NCI-H1105 (cell line): ENCODE data around the gene FUS.
"Not testable (repeated sequence)": the region's sequence is repeated elsewhere in the genome, so short reads cannot be mapped to it uniquely, and the experiment has no call there.

Source experiments
- DNase-seq: peaks from one replicate; lab custom pipeline; 2025; lab: John Stamatoyannopoulos, UW

The FUS gene

DNA sequence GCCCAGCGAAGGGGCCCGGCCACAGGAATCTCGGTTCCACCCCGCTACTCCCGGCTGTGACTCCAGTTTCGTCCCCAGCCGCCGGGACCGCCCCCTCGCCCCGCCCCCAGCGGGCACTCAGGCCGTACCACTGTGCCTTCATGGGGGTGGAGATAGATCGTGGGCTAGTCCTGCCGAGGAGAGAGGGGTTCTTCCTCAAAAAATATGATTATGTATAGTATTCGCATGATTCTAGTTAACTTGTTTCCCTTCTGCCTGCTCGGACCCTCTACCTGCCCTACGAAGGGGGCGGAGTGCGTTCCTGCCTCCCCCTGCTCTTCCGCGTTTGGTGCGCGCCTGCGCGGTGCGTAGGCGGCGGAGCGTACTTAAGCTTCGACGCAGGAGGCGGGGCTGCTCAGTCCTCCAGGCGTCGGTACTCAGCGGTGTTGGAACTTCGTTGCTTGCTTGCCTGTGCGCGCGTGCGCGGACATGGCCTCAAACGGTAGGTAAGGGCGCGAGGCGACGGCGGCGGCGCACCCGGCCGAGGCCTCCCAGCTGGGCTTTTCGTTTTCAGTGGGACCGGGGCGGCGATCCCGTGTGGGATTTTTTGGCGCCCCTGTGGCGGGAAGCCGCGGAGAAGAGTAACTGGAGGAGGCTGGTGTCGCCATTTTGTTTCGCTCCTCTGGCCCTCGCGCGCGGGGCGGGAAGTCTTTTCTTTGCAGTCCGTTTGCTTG is at the start of gene FUS:
Gene FUS (plus strand): TSS at position 393 of the 713 bp plus-strand sequence. CDS start 76 bp downstream, at position 469.
- peak; percentile 74 for DNase-seq

DNA sequence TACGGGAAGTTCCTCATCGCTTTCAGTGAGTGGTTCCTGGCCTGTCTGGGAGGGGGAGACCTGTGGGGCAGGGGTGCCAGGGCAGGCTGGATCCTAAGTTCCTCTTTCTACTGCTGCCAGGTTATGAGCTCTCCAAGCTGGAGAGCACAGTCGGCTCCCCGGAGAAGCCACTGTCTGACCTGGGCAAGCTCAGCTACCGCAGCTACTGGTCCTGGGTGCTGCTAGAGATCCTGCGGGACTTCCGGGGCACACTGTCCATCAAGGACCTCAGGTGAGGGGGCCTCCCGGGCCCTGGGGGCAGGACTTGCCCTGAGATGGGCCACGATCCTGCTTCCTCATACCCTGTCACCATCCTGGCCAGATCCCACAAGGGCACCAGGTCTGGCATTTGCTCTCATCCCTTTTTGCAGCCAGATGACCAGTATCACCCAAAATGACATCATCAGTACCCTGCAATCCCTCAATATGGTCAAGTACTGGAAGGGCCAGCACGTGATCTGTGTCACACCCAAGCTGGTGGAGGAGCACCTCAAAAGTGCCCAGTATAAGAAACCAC is 49.5 kb upstream of the FUS start:
- no peak for DNase-seq

DNA sequence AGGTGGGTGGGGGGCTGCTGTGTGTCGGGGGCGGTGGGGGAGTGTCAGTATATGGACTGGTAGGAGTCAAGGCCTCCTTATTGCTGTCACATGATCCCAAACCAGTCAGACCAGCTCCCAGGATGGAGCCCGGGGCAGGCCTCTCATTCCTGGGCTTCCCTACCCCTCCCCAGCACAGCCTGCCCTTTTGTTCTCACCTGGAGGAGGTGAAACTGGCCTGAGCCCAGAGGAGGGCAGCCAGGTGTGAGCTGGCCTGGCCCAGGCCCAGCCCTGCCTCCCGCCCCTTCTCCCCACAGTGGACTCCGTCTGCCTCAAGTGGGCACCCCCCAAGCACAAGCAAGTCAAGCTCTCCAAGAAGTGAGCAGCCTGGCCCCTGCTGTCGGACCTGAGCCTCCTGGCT is 49.0 kb upstream of the FUS start:
- DNase-seq: no peak

DNA sequence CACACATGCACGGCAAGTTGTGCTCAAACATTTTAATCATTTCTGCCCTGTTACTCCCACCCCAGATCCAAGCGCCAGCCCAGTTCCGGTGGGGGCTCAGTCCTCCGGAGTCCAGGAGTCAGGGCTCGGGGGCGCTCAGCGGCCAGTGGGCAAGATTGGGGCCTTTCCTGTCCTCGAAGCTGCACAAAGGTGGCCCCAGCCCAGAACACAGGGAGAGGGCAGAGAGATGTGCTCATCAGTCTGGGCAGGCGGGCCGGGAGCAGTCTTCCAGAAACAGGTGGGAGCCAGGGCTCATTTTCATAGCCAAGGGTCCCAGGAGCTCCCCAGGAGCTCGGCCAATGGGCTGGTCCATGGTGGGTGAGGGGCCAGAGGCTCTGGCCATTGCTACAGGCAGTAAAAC is 48.5 kb upstream of the FUS start:
- DNase-seq: no peak

DNA sequence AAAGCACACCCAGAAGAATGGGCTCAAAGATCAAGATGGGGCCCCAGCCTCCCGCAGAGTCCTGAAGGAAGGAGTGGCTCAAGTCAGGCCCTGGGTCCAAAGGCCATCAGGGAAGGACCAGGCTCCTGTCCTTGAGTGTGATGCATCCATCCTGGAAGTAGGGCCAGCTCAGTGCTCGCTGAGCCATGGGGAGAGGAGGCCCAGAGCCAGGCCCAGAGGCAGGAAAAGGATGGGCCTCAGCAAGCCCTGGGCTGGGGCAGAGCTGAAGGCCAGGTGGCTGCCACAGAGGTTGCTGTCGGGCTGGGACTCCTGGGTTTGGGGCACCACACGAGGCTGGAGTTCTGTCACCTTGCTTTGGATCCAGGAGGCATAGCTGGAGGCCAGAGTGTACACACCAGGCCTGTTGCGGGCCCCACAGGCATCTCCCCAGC is 48.1 kb upstream of the FUS start:
- DNase-seq: no peak

DNA sequence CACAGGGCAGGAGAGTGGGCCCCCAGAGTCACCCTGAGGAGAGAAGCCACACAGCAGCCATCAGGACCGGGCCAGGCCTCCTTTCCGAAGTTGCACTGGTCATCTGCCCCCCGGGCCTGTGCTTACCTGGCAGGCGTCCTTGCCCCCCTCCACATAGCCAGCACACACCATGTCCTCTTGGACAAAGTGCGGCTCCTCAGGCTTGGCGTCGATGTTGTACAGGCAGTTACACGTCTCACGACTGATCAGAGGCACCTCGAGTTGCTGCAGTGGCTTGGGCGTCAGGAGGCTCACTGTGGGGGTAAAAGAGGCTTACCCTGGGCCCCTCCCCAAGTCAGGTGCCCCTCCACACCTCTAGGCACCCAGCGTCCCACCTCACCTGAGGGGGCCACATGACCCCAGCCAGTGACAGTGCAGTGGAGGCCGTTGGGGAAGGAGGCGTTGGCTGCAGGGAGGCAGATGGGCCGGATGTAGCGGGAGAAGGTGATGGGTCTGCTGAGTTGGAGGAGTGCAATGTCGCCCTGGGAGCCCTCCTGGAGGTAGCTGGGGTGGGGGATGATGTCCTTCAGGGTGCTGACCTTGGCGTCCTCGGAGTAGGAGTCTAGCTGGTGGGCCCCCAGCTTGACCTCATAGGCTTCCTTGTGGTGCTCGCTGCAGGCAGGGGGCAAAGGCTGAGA is 47.5 kb upstream of the FUS start:
- no peak for DNase-seq

DNA sequence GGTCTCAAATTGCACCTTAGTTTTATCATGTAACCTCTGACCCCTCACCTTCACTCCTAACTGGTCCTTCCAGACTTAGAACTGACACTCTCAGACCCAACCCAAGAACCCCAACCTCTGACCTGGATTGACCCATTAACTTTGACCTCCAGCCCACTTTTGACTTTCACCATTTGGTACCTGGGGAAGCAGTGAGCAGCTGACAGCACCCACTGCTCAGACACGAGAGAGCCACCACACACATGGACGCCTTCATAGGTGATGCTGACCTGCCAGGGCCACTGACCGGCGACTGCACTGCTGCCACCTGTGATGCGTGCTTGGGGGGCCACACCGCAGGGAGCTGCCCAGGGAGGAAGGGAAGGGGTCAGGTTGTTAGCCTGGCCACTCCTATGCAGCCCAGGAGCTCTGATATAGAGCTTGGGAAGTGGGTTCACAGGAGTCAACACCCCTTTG is 46.9 kb upstream of the FUS start:
- no peak for DNase-seq

DNA sequence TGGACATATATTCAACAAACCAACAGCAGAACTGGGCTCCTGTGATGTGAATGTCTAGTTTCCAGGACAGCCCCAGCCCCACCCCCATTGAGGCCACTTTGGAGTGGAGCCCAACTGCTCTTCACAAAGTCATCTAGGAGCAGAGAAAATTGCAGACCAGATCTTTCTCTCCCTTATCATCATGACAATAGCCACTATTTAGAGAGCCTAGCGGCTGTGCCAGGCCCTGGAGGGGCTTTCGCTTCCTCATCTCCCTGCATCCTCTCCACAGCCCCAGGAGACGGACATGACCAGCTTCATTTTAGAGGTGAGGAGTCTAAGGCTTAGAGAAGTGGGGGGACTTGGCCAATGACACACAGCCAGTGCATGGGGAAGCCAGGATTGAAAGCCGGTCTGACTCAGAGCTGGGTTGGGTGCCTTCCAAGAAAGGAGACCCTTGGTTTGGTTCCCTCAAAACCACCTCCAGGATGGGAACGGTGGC is 45.8 kb upstream of the FUS start:
- peak; percentile 5 for DNase-seq

DNA sequence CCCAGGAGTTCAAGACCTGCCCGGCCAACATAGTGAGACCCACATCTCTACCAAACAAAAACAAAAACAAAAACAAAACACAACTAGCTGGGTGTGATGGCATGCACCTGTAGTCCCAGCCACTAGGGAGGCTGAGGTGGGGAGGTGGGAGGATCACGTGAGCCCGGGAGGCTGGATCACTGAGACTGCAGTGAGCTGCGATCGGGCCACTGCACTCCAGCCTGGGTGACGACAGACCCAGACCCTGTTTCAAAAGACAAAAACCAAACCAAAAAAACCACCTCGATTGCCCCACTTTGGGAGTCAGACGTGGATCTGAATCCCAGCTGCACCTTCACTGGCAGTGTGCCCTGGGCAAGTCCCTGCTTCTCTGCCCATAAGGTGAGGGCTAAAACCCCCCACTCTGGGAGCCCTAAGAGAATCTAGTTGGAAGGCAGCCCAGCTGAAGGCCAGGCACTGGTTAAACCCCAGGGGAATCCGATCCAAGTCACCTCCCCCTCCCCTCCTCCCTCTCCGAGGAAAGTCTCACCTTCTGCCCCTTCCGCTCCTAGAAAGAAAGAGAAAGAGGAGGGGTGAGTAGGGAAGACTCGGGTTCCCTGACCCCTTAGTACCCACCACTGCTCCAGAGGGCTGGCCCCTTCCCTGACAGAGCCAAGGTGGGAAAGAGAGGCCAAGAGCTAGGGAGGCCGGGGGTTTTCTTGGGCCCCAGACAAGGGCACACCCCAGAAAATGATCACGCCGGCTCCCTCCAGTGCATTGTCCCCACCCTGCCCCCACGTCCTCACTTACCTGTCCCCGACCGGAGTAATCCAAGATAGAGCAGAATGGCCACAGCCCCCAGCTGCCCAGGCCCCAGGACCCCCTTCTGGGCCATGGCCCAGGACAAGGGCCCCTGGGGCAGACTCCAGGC is 45.1 kb upstream of the FUS start:
- peak; percentile 78 for DNase-seq

DNA sequence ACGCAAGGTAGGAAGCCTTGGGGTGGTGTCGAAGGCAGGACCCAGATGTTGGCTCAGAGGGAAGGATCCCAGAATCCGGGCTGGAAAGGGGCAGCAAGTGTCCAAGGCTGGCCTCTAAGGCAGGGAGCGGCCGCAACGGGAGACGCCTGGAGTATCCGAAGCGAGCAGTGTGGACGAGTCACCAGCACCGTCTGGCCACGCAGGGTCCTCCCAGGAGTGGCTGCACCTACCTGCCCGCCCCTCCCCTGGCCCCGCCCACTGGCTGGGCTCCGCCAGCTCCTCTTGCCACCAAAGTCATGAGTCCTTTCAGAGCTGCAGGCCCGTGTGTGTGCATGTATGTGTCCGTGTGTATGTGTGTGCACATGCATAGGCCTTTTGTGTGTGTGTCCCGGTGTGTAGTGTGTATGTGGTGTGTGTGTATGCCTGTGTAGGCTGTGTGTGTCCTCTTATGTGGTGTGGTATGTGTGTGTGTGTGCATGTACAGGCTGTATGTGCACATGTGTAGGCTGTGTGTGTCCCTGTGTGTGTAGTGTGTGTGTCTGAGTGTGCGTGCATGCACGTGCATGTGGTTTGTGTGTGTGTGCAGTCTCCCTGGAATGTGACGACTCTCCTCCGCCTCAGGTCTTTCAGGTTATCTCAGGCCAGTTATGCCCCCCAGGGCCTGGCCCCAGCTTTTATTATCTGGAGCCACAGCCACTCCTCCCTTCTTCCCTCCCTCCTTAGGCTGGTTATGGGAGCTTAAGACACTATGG is 44.2 kb upstream of the FUS start, which contains the start of gene PRSS8:
Gene PRSS8 (minus strand): TSS at position 193 of the 752 bp plus-strand sequence. CDS start 229 bp downstream, outside the sequence.
- DNase-seq: peak; percentile 2

DNA sequence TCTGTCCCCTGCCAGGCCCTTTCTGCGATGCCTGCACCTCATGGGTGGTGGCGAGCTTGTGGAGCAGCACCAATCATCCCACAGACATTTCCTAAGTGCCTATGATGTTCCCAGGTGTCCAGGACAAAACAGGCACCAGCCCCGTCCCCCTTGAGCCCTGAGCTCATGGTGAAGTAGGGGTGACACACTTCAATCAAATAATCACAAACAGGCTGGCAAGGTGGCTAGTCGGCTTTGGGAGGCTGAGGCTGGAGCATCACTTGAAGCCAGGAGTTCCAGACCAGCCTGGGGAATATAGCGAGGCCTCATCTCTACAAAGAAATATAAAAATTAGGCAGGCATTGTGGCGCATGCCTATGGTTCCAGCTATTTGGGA is 43.7 kb upstream of the FUS start:
- DNase-seq: no peak

DNA sequence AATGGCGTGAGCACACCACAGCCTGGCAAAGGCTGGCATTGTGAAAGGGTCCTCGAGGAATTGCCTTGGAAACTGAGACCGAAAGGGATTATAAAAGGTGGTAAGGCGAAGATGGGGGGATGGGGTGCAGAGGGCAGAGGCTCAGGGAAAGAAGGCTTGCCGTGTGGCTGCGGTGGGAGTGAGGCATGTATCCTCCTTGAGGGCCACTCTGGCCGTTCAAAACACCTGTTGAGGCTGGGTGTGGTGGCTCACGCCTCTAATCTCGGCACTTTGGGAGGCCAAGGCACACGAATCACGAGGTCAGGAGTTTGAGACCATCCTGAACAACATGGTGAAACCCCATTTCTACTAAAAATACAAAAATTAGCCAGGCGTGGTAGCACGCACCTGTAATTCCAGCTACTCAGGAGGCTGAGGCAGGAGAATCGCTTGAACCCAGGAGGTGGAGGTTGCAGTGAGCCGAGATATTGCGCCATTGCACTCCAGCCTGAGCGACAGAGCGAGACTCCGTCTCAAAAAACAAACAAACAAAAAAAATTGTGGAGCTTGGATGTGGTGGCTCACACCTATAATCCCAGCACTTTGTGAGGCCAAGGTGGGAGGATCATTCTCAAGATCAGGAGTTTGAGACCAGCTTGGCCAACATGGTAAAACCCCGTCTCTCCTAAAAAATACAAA is 43.0 kb upstream of the FUS start:
- not testable (repeated sequence) for DNase-seq

DNA sequence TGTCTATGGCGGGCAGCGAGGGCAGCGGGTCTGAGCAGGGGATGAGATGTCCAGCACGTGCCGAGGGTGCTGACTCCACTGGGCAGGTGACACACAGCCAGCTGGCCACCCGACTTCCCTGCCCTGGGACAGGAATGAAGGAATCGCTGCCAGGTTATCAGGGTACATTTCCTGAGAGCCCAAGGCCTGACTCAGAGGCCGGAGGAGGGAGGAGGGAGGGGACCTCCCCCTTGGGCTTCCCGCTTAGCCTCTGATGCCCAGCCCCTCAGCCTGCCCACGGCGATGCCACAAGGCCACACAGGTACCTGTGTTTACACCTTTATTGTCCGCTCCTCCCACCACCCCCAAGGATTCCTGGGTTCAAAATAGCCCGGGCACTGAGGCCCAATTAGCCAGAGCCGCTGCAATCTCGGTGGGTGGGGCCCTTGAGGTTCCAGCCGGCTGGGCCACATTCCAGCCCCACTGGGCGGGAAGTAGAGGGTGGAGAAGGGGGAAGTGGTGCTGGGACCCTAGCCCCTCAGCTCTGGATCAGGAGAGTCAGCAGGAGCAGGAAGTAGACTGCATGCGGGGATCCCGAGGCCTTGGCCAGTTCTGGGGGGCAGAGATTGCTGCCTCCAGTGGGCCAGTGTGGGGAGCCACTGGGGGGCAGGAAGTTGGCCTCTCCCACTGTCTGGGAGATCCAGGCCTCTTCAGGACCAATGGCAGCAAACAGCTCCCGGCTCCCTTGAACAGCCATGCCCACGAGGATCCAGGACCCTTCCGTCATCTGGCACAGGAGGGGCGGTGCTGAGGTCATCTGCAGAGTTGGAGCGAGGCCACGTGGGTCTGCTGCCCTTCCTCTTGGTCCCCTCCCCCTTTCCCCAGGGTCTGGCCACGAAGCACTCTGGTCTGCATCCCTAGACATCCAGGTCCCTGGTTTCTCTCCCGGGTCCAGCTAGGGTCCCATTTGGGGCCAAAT is 41.0 kb upstream of the FUS start:
- no peak for DNase-seq

DNA sequence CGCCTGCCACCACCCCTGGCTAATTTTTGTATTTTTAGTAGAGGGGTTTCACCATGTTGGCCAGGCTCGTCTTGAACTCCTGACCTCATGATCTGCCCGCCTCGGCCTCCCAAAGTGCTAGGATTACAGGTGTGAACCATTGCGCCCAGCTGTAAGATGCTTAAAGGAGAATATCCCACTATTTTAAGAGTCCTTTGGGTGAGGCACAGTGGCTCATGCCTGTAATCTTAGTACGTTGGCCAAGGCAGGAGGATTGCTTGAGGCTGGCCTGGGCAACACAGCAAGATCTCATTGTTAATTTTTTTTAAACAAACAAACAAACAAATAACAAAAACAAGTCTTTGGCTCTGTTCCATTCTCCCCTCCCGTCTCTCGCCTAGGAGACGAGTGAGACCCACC is 38.9 kb upstream of the FUS start:
- not testable (repeated sequence) for DNase-seq

DNA sequence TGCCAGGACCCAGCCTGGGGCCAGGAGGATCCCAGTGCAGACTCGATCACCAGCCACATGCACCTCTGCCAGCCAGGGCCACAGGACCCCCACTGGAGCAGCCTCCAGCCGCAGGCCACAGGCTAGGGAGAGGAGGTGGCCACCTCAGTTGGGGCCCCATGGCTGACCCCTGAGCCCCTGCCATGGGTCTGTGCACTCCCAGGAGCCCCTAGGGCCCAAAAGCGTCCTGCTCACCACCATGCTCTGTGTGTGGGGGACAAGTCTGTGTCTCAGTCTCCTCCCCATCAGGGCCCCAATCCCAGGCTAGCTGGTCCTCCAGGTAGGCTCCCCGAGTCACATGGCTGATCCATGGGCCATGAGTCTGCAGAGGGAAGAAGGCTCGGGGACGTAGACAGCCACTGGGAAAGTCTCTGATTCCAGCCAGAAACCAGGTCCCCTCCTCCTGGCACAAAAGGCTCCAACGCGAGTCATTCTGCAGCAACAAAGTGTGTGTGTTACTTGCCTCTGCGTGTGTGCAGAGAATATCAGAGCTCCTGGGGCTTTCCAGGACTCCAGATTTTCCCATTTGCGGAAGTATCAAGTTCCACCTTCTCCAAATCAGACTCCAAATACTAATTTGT is 38.3 kb upstream of the FUS start:
- no peak for DNase-seq

DNA sequence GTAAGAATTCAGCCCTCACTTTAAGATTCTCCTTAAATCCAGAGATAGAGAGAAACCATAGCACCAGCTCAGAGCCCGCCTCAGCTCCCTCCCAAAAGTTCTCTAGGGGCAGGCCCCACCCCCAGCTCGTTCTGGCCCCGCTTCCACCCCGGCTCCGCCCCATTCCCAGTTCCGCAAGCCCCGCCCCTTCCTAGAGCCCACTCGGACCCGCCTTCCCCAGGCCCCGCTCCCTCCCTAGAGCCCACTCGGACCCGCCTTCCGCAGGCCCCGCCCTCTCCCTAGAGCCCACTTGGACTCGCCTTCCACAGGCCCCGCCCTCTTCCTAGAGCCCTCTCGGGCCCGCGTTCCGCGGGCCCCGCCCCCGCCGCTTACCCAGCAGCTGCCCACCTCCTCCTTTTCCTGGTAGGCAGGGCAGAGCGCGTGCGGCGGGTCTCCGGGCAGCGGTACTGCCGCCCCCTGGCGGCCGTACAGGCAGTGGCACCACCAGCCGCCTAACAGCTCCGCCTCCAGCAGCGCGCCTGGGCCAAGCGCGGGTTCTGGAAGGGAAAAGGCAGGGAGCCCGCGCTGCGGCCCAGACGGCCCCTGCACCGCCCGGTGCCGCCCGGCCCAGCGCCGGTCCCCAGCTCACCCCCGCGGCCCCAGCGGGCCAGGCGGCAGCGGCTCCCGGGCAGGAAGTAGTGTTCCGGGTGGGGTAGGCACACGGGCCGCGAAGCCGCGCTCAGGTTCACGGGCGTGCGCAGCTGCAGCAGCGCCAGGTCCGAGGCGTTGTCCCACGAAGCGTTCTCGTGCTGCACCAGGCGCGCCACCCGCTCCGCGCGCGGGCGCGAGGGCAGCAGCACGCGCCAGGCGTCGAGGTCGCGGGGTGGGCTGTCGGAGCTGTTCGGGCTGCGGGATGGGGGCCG is 37.6 kb upstream of the FUS start:
- peak; percentile 98 for DNase-seq

DNA sequence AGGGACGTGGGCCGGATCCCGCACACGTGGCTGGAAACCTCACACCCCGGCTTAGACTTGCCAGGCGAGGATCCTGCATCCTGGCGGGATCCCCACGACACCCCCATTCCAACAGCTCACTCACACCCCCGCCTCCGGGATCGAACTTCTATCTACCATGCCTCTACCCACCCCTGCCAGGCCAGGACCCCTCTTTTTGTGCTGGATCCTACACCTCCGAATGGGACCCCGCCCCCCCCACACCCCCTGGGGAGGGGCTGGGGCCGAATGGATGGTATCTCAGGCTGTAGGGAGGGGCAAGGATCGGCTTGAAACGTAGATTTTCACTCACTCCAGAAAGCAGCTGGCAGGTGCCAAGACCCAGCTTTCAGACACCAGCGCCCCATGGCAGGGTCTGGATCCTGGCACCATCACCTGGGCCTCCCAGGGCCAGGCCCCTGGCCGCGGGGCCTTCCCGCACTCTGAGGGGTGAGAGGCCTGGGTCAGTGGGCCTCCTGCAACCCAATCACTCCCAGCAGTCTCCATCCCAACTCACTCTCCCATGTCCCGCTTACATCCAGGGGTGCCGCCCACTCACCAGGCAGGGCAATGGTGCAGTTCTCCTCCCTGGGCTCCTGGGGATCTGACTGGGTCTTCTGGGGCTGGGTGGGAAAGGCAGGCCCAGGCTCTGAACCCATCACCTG is 36.8 kb upstream of the FUS start:
- no peak for DNase-seq
